ENCODE data around the gene ISY1.

GRCh38 chr3:129095285-129095684 lies 65.6 kb downstream of the ISY1 start:
- no peak for TF ChIP-seq CTCF (IDR thresholded peaks at IDR 0.05)
- no peak for TF ChIP-seq ZFP36 (IDR thresholded peaks at IDR 0.05; ENCODE audit: borderline replicate concordance, partially characterized antibody)
- TF ChIP-seq MAFK (IDR thresholded peaks at IDR 0.05; ENCODE audit: partially characterized antibody): no peak
- no peak for TF ChIP-seq USF2 (IDR thresholded peaks at IDR 0.05)
- no peak for TF ChIP-seq RAD21 (conservative IDR thresholded peaks at IDR 0.05 in 1 of 2, IDR thresholded peaks at IDR 0.05 in 1 of 2)
- no peak for TF ChIP-seq CHD4 (IDR thresholded peaks at IDR 0.05; ENCODE audit: borderline replicate concordance)
- TF ChIP-seq POLR2A (IDR thresholded peaks at IDR 0.05; ENCODE audit: low read length): no peak
- TF ChIP-seq BHLHE40 (IDR thresholded peaks at IDR 0.05; ENCODE audit: low read depth, low read length): no peak
- no peak for TF ChIP-seq HOXA7 (CRISPR knock-in tag; IDR thresholded peaks at IDR 0.05)
